ENCODE measurements around the gene TOE1.

GRCh38 chr1:45365051-45365450 lies 25.1 kb downstream of the TOE1 start:
- TF ChIP-seq CTCF (IDR thresholded peaks at IDR 0.05), result no peak
- no peak for TF ChIP-seq EZH2phosphoT487 (IDR thresholded peaks at IDR 0.05)

All from neural progenitor cell (in vitro differentiated cells).